GM21447 (cell line): Measurements from ENCODE around the gene ELMO1.

Experiments
- ATAC-seq: cut with Tn5 transposase; IDR thresholded peaks from one replicate; pipeline ENCODE4 v1.9.1; 2021; ENCODE audit not compliant: unreplicated experiment

ELMO1 gene

GRCh38 chr7:37074370-37074769, 374.3 kb downstream of the ELMO1 start:
- ATAC-seq = no peak

GRCh38 chr7:37071124-37071523, 377.5 kb downstream of the ELMO1 start:
- ATAC-seq = no peak

- no peak for ATAC-seq
Observed at GRCh38 chr7:37070471-37070870, 378.2 kb downstream of the ELMO1 start.

GRCh38 chr7:37070031-37070430, 378.6 kb downstream of the ELMO1 start:
- no peak for ATAC-seq

- no peak for ATAC-seq
Observed at GRCh38 chr7:37069336-37069735, 379.3 kb downstream of the ELMO1 start.

- no peak for ATAC-seq
Observed at GRCh38 chr7:37068902-37069301, 379.8 kb downstream of the ELMO1 start.

- no peak for ATAC-seq
Observed at GRCh38 chr7:37068038-37068437, 380.6 kb downstream of the ELMO1 start.

GRCh38 chr7:37065779-37066271, 382.8 kb downstream of the ELMO1 start:
- ATAC-seq = no peak

GRCh38 chr7:37062560-37062859, 386.2 kb downstream of the ELMO1 start:
- no peak for ATAC-seq

GRCh38 chr7:37061849-37062559, 386.7 kb downstream of the ELMO1 start:
- ATAC-seq = no peak

GRCh38 chr7:37056234-37056912, 392.3 kb downstream of the ELMO1 start:
- no peak for ATAC-seq

- no peak for ATAC-seq
Observed at GRCh38 chr7:37054624-37055241, 393.9 kb downstream of the ELMO1 start.

- no peak for ATAC-seq
Observed at GRCh38 chr7:37052705-37053104, 396.0 kb downstream of the ELMO1 start.

- no peak for ATAC-seq
Observed at GRCh38 chr7:37050801-37051200, 397.9 kb downstream of the ELMO1 start.

GRCh38 chr7:37048674-37049073, 400.0 kb downstream of the ELMO1 start:
- ATAC-seq = no peak

- no peak for ATAC-seq
Observed at GRCh38 chr7:37047260-37047659, 401.4 kb downstream of the ELMO1 start.

- no peak for ATAC-seq
Observed at GRCh38 chr7:37046531-37047079, 402.1 kb downstream of the ELMO1 start.

- no peak for ATAC-seq
Observed at GRCh38 chr7:37045681-37046179, 402.9 kb downstream of the ELMO1 start.

GRCh38 chr7:37041461-37041860, 407.2 kb downstream of the ELMO1 start:
- ATAC-seq = no peak

- ATAC-seq = no peak
Observed at GRCh38 chr7:37040330-37040729, 408.3 kb downstream of the ELMO1 start.

GRCh38 chr7:37039131-37039749, 409.4 kb downstream of the ELMO1 start:
- ATAC-seq = no peak
